Endothelial cell of umbilical vein (primary cell): Measurements from ENCODE around the gene CCDC30. TPM values are rescaled to one million over a fixed set of nuclear protein-coding genes. Genes with fewer than 3 reads are reported as not detected.
A peak's percentile ranks its signal among the peaks of the same experiment; 100 is the strongest.

Experiments used
- BruUV-seq: library from RNA; stranded (reverse); fragments of 400-500 nt; replicated peaks from 2 replicates; lab custom pipeline; 2021; lab: Mats Ljungman, UMichigan
- CTCF ChIA-PET: fragments of 300-600, 350-600 bp; sonication (Branson Sonifier 250); formaldehyde crosslinking; loops from one replicate; lab custom pipeline; 2021; ENCODE audit warnings: antibody characterized with exemption, inconsistent platforms; lab: Charles Lee
- POLR2A ChIA-PET: fragments of 300-600, 350-600 bp; sonication (Branson Sonifier 250); formaldehyde crosslinking; loops from one replicate; lab custom pipeline; 2021; ENCODE audit warnings: antibody characterized with exemption, inconsistent platforms; lab: Charles Lee
- DNase-seq: peaks from one replicate; pipeline ENCODE4 v3.0.0-alpha.2; 2011; ENCODE audit warnings: low read depth, low spot score
- FAIRE-seq: peaks from 2 replicates; lab custom pipeline; 2011; peaks lifted over from hg19 to GRCh38; lab: Jason Lieb, UNC
- H2AFZ ChIP-seq: 2 replicates; pipeline ENCODE4 v1.6.0; 2012; ENCODE audit warnings: low read depth, low read length, control low read depth, inconsistent platforms
- H3K27ac ChIP-seq: 2 replicates; pipeline ENCODE4 v1.5.1; 2011; ENCODE audit warnings: low read depth, mild to moderate bottlenecking, control low read depth, low read length, moderate library complexity; ENCODE audit not compliant: insufficient read depth
- H3K27me3 ChIP-seq, 2 experiments: 2 replicates each; pipeline versions ENCODE4 v1.6.0 to v1.6.1; 2011; ENCODE audit warnings: low read length in 2 of 2, mixed read lengths in 1 of 2; ENCODE audit not compliant: control insufficient read depth in 2 of 2, insufficient read depth in 2 of 2
- H3K36me3 ChIP-seq, 2 experiments: 2 replicates in 1 of 2; 3 replicates in 1 of 2; pipeline ENCODE4 v1.5.1; 2011; ENCODE audit warnings: low read length in 2 of 2, mild to moderate bottlenecking in 1 of 2, moderate library complexity in 1 of 2; ENCODE audit not compliant: control insufficient read depth in 2 of 2, insufficient read depth in 2 of 2; ENCODE audit errors: extremely low read depth in 1 of 2
- H3K4me1 ChIP-seq: 3 replicates; pipeline ENCODE4 v1.5.1; 2011; ENCODE audit warnings: mild to moderate bottlenecking, low read length; ENCODE audit not compliant: control insufficient read depth, insufficient read depth; ENCODE audit errors: extremely low read depth
- H3K4me2 ChIP-seq: 2 replicates; pipeline ENCODE4 v1.6.1; 2011; ENCODE audit warnings: low read length, control low read depth, mixed read lengths; ENCODE audit not compliant: insufficient read depth
- H3K4me3 ChIP-seq, 3 experiments: fragments of 200-600 bp in 1 of 3; sonication (generic), shearing (Covaris generic) in 1 of 3; replicated peaks in 1 of 3; 2 replicates each; pipeline ENCODE4 v1.5.1; 2011 to 2016; ENCODE audit warnings: control low read depth in 3 of 3, low read length in 3 of 3, mild to moderate bottlenecking in 2 of 3, inconsistent platforms in 1 of 3, low read depth in 1 of 3, moderate library complexity in 1 of 3; ENCODE audit not compliant: insufficient read depth in 1 of 3
- H3K79me2 ChIP-seq: 2 replicates; pipeline ENCODE4 v1.6.0; 2012; ENCODE audit warnings: low read length, inconsistent platforms; ENCODE audit not compliant: control insufficient read depth, insufficient read depth
- H3K9ac ChIP-seq: replicated peaks from 2 replicates; pipeline ENCODE3; 2011; ENCODE audit warnings: low read length, control low read depth; ENCODE audit not compliant: insufficient read depth; ENCODE audit errors: extremely low read depth
- H3K9me1 ChIP-seq: replicated peaks from 3 replicates; pipeline ENCODE4 v1.6.0; 2011; ENCODE audit warnings: mild to moderate bottlenecking, low read length; ENCODE audit not compliant: control insufficient read depth, insufficient read depth; ENCODE audit errors: extremely low read depth
- H3K9me3 ChIP-seq: replicated peaks from 2 replicates; pipeline ENCODE4 v1.5.1; 2012; ENCODE audit warnings: low read length, inconsistent platforms; ENCODE audit not compliant: control insufficient read depth, insufficient read depth
- H4K20me1 ChIP-seq: replicated peaks from 2 replicates; pipeline ENCODE3; 2011; ENCODE audit warnings: mild to moderate bottlenecking, low read length; ENCODE audit not compliant: control insufficient read depth, insufficient read depth; ENCODE audit errors: extremely low read depth
- CTCF ChIP-seq, 2 donors: IDR thresholded peaks; 1 replicate in 1 of 2; 2 replicates in 1 of 2; pipeline ENCODE4 v1.5.1; 2011; ENCODE audit warnings: low read length in 2 of 2, mild to moderate bottlenecking in 2 of 2, moderate library complexity in 2 of 2, control low read depth in 1 of 2, inconsistent platforms in 1 of 2, low read depth in 1 of 2; ENCODE audit not compliant: insufficient read depth in 1 of 2; ENCODE audit errors: extremely low read depth in 1 of 2
- EZH2 ChIP-seq: IDR thresholded peaks from 2 replicates; pipeline ENCODE4 v1.6.1; 2012; ENCODE audit warnings: borderline replicate concordance, low read depth, mild to moderate bottlenecking, moderate library complexity, low read length, inconsistent platforms; ENCODE audit not compliant: severe bottlenecking
- FOS ChIP-seq: IDR thresholded peaks from 2 replicates; pipeline ENCODE4 v1.6.1; 2011; ENCODE audit warnings: mild to moderate bottlenecking, low read length, moderate library complexity, borderline replicate concordance; ENCODE audit not compliant: insufficient read depth
- GATA2 ChIP-seq: IDR thresholded peaks from 2 replicates; pipeline ENCODE4 v1.7.0; 2011; ENCODE audit warnings: low read depth, mild to moderate bottlenecking, moderate library complexity, mixed read lengths, low read length; ENCODE audit not compliant: insufficient read length, insufficient read depth
- JUN ChIP-seq: IDR thresholded peaks from 2 replicates; pipeline ENCODE4 v1.6.1; 2011; ENCODE audit warnings: borderline replicate concordance, low read depth; ENCODE audit not compliant: insufficient read length, insufficient read depth
- MAX ChIP-seq: IDR thresholded peaks from 2 replicates; pipeline ENCODE4 v1.6.1; 2011; ENCODE audit not compliant: insufficient read depth, insufficient read length
- MYC ChIP-seq: IDR thresholded peaks from one replicate; pipeline ENCODE4 v1.6.1; 2011; ENCODE audit warnings: mild to moderate bottlenecking, low read depth, low read length
- POLR2A ChIP-seq: IDR thresholded peaks from 2 replicates; pipeline ENCODE4 v1.6.1; 2012; ENCODE audit warnings: low read depth, mild to moderate bottlenecking, control low read depth, low read length
- POLR2AphosphoS5 ChIP-seq: IDR thresholded peaks from 2 replicates; pipeline ENCODE4 v1.6.1; 2012; ENCODE audit warnings: low read depth, mild to moderate bottlenecking, control low read depth, low read length, moderate library complexity; ENCODE audit not compliant: insufficient read depth
- dilution Hi-C: fragments of 300-500 bp; cut with MboI; formaldehyde crosslinking; loops from one replicate; pipeline ENCODE4 v1.15.0; 2019; ENCODE audit warnings: low sequenced_read_pairs; ENCODE audit not compliant: extremely low pct_ligation_motif_present
- intact Hi-C: fragments of 100-400 bp; cut with micrococcal nuclease; formaldehyde crosslinking; loops from one replicate; pipeline ENCODE4 v1.10.0; 2022
- polyA plus RNA-seq, 4 experiments: library from polyadenylated mRNA; depleted of rRNA in 3 of 4; stranded (reverse) in 3 of 4; unstranded in 1 of 4; fragments of >200 nt; gene quantifications; 2 replicates each; pipeline versions ENCODE4 v1.2.1 to v1.2.3, GENCODE V29; 2011 to 2012; ENCODE audit warnings: missing spikeins in 1 of 4
- total RNA-seq: library from RNA; stranded (reverse); gene quantifications from 2 replicates; pipeline ENCODE4 v1.2.3, GENCODE V29; 2021

CCDC30 gene
- total and polyA plus RNA-seq, 2 donors (not counting 3 experiments of a cell fraction or from before 2014, with no cell fraction given) = 0.19 to 2.9 TPM

- peak; percentile 86 for FAIRE-seq
- H3K9ac ChIP-seq = peak within 1 kb of the TSS; percentile 76
Measured at GRCh38 chr1:42456010-42456753, 6.9 kb upstream of the CCDC30 start, which contains the start of the genes PPCS and ZMYND12. Gene PPCS, plus strand, starts transcription at chr1:42456543. Its CDS starts 23 bp downstream, at chr1:42456566. Gene ZMYND12, minus strand, starts transcription at chr1:42456022. Its CDS starts 25 bp downstream, at chr1:42455997.

More at GRCh38 chr1:42456010-42456753, 6.9 kb upstream of the CCDC30 start, which contains the start of the genes PPCS and ZMYND12:
- H3K27ac ChIP-seq = peak within 1 kb of the TSS; percentile 46
- TF ChIP-seq CTCF (IDR thresholded peaks at IDR 0.05; ENCODE audit: extremely low read depth in 1 of 2, insufficient read depth in 1 of 2, low read depth in 1 of 2, low read length in 2 of 2) (no peak), MAX (peak; percentile 54), GATA2 (no peak), POLR2A (peak; percentile 89), JUN (no peak), FOS (no peak), EZH2 (no peak), POLR2AphosphoS5 (peak; percentile 92), MYC (no peak)
- H3K36me3 ChIP-seq = no peaks in the 10 kb centered on the region
- POLR2A ChIA-PET = no interaction called here
- H2AFZ ChIP-seq = peak within 1 kb of the TSS; percentile 94
- peak within 1 kb of the TSS; percentile 29 to 62 (median 59) for H3K4me3 ChIP-seq
- BruUV-seq = TSS peak; percentile 81
- peaks cover 5% of the 10 kb centered on the region for H3K4me1 ChIP-seq
- CTCF ChIA-PET = interaction anchor here (1.0 to 1.6 kb wide), 4 partner anchors 29 to 234 kb away, joined by 3 to 6 read pairs (median 4); no protein-coding TSS in a partner anchor
- no peaks in the 10 kb centered on the region for H3K79me2 ChIP-seq
- H3K27me3 ChIP-seq = no peaks in the 10 kb centered on the region
- no peaks in the 10 kb centered on the region for H3K9me1 ChIP-seq
- no peaks in the 10 kb centered on the region for H3K9me3 ChIP-seq
- H3K4me2 ChIP-seq = peak within 1 kb of the TSS; percentile 56
- intact Hi-C loops = loop anchor here (2.0 to 5.0 kb wide), 3 partner anchors 15 to 311 kb away; partner anchors contain the start of genes C1orf50 and P3H1
- H4K20me1 ChIP-seq = no peaks in the 10 kb centered on the region
- DNase-seq = peak; percentile 88
- dilution Hi-C loops = no loop called here
